ENCODE data around the gene DLGAP4.
"Not testable (repeated sequence)": the region's sequence is repeated elsewhere in the genome, so short reads cannot be mapped to it uniquely, and the experiment has no call there.

Gene DLGAP4

DNA sequence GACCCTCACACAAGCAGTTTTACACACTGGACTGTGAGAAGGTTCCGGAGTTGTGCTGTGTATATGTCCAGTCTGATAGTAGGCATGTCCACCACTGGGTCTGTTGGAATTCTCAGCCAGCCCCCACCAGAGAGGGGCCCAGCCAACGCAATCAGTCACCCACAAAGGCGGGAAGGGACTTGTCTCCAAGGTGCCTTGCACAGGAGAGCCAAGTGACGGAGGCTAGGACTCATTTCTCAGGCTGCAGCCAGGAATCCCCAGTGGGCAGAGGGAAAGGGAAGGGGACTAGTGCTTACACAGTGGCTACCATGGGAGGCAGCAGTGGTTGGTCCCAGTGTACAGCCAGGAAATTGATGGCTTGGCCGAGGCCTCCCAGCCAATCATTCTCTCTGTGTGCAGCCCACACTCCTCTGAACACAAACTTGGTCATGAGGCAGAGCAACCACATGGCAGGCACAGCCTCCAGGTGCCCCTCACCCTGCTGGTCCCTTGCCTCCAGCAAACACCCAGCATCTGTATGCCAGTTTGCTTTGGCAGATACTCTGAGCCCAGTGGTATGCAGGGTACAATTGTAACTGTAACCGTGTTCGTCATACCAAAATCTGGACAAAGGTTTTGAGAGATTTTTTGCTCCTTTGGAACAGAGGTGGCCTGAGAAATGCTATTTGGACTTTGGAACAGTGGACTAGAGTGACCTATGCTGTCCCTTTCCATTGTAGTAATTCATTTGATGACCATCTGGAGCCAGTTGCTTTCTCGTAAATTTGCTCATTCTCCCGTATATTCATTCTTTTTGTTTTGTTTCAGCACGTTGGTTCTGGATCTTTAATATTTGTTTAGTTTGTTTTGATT, 162.2 kb downstream of the DLGAP4 start:
- no peak for DNase-seq (ENCODE audit: low read depth)
- peak overlapping the region; percentile 15; the same call in 1 of the 2 replicates for H3K4me3 ChIP-seq (ENCODE audit: low read depth, low read length)
- TF ChIP-seq, protein P1, sequence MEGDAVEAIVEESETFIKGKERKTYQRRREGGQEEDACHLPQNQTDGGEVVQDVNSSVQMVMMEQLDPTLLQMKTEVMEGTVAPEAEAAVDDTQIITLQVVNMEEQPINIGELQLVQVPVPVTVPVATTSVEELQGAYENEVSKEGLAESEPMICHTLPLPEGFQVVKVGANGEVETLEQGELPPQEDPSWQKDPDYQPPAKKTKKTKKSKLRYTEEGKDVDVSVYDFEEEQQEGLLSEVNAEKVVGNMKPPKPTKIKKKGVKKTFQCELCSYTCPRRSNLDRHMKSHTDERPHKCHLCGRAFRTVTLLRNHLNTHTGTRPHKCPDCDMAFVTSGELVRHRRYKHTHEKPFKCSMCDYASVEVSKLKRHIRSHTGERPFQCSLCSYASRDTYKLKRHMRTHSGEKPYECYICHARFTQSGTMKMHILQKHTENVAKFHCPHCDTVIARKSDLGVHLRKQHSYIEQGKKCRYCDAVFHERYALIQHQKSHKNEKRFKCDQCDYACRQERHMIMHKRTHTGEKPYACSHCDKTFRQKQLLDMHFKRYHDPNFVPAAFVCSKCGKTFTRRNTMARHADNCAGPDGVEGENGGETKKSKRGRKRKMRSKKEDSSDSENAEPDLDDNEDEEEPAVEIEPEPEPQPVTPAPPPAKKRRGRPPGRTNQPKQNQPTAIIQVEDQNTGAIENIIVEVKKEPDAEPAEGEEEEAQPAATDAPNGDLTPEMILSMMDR (IDR thresholded peaks at IDR 0.05; ENCODE audit: control insufficient read depth, extremely low read depth, insufficient read depth) = no peak

DNA sequence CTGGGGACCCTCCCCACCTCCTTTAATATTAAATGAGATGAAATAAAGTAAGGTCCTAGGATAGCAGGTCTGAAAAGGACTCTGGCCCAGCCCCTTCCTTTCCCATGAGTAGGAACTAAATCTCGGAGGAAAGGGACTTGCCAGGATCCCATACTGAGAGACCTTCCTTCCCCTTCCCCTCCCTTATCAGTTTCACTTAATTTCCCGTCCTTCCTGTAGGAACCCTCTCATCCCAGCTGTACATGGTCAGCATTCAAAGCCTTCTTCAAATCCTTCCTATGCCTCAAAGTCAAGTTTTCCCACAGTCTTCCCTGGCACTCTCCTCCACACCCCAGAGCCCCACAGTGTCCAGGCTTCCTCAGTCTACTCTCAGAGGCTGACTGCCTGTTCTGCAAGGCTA, 163.8 kb downstream of the DLGAP4 start:
- TF ChIP-seq, protein P1 (IDR thresholded peaks at IDR 0.05; ENCODE audit: control insufficient read depth, extremely low read depth, insufficient read depth) = no peak
- DNase-seq (ENCODE audit: low read depth) = no peak
- no peak overlapping the region for H3K4me3 ChIP-seq (ENCODE audit: low read depth, low read length)

DNA sequence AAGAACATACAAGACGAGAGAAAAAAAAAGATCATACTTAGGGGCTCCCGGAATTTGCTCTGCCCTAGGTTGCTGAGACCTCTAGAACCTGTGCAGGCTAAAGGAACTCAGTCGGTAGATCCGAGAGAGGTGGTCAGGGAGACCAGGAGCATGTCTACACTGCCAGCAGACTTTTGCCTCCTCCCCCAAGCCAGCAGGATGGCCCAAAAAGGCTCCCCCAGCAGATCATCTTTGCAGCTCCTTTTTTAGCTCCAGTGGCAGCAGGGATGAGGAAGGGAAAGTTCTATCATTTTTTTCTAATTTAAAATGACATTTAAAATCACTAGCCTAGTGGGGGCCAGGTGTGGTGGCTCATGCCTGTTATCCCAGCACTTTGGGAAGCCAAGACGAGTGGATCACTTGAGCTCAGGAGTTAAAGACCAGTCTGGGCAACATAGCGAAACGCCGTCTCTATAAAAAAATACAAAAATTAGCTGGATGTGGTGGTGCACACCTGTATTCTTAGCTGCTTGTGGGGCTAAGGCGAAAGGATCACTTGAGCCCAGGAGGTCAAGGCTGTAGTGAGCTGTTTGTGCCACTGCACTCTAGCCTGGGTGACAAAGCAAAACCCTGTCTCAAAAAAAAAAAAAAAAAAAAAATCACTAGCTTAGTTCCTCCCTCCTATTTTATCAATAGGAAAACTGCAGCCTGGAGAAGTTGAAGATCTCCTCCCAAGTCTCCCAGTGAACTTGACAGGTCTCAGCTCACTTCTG, 165.9 kb downstream of the DLGAP4 start:
- no peak overlapping the region for H3K4me3 ChIP-seq (ENCODE audit: low read depth, low read length)
- TF ChIP-seq, protein P1 (IDR thresholded peaks at IDR 0.05; ENCODE audit: control insufficient read depth, extremely low read depth, insufficient read depth) = no peak
- no peak for DNase-seq (ENCODE audit: low read depth)

DNA sequence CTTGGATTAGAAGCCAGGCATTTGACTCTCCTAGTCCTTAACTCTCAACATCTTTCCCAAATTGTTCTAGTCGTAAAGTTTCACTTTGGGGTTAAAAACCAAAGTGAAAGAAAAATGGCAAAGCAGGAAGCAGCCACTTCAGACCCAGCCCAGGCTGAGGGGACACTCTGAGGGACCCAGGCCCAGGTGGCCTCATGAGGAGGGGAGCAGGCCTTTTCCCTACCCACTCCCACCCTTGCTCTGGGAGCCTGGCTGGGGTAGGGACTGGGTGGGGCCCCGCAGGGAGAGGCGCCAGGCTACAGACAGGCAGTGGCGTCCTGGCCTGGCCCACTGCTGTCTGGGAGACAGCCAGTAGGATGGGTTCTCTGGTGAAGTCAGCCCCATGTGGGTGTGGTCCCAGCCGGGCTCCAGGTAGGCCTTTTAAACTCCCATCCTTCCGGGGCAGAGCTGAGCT, 166.5 kb downstream of the DLGAP4 start:
- TF ChIP-seq, protein P1 (IDR thresholded peaks at IDR 0.05; ENCODE audit: control insufficient read depth, extremely low read depth, insufficient read depth) = no peak
- no peak for DNase-seq (ENCODE audit: low read depth)
- no peak overlapping the region for H3K4me3 ChIP-seq (ENCODE audit: low read depth, low read length)

DNA sequence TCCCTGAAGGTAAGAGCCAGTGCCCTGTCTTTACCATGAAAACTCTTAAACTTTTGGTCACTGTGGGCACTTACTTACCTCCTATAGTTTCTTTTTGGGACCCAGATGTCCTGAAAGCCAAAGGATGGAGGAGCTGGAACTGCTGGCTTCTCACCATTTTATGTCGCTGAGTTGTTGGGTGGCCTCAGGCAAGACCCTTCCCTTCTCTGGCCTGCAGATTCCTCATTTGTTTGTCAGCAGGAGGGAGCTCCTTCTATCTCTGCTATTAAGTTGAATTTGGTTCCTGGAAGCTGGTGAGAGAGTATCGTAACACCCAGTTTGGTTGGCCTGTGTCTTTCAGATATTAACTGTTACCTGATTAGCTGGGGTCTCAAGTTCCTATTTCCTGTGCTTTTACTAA, 167.0 kb downstream of the DLGAP4 start:
- TF ChIP-seq, protein P1 (IDR thresholded peaks at IDR 0.05; ENCODE audit: control insufficient read depth, extremely low read depth, insufficient read depth) = no peak
- no peak overlapping the region for H3K4me3 ChIP-seq (ENCODE audit: low read depth, low read length)
- no peak for DNase-seq (ENCODE audit: low read depth)

DNA sequence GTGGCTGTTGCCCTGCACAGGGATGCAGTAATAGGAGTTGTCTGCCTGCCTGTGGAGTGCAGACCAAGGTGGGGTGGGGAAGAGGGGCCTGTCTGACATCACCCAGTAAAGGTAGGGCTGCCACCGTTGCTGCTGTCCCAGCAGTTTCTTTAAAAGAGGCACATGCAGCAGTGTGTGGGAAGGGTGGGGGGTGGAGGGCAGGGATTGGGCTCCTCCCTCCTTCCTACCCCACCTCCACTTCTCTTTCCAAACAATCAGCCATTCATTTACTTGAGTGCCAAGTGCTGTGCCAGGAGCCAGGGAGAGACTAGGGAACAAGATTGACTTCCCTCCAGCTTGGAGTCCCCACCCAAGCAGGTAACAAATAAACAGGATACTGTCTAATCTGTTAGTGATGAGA, 168.4 kb downstream of the DLGAP4 start:
- DNase-seq (ENCODE audit: low read depth) = no peak
- TF ChIP-seq, protein P1 (IDR thresholded peaks at IDR 0.05; ENCODE audit: control insufficient read depth, extremely low read depth, insufficient read depth) = no peak
- H3K4me3 ChIP-seq (ENCODE audit: low read depth, low read length) = no peak overlapping the region

DNA sequence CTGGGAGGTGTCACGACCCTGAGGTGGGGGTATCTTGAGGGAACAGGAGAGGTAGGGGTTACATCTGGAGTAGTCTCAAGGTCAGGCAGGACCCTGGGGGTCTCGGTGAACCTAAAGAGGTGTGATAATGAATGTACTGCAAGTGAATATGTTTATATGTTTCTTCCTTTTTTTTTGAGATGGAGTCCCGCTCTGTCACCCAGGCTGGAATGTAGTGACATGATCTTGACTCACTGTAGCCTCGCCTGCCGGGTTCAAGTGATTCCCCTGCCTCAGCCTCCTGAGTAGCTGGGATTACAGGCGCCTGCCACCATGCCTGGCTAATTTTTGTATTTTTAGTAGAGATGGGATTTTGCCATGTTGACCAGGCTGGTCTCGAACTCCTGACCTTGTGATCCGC, 168.9 kb downstream of the DLGAP4 start:
- H3K4me3 ChIP-seq (ENCODE audit: low read depth, low read length); DNase-seq (ENCODE audit: low read depth): not testable (repeated sequence)
